ENCODE results near the gene PRKCZ.

GRCh38 chr1:2209400-2210083 lies 159.3 kb downstream of the PRKCZ start:
- TF ChIP-seq, protein P1, sequence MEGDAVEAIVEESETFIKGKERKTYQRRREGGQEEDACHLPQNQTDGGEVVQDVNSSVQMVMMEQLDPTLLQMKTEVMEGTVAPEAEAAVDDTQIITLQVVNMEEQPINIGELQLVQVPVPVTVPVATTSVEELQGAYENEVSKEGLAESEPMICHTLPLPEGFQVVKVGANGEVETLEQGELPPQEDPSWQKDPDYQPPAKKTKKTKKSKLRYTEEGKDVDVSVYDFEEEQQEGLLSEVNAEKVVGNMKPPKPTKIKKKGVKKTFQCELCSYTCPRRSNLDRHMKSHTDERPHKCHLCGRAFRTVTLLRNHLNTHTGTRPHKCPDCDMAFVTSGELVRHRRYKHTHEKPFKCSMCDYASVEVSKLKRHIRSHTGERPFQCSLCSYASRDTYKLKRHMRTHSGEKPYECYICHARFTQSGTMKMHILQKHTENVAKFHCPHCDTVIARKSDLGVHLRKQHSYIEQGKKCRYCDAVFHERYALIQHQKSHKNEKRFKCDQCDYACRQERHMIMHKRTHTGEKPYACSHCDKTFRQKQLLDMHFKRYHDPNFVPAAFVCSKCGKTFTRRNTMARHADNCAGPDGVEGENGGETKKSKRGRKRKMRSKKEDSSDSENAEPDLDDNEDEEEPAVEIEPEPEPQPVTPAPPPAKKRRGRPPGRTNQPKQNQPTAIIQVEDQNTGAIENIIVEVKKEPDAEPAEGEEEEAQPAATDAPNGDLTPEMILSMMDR (IDR thresholded peaks at IDR 0.05) = no peak
- TF ChIP-seq POLR2A (IDR thresholded peaks at IDR 0.05) (no peak), POLR2AphosphoS5 (IDR thresholded peaks at IDR 0.05; ENCODE audit: insufficient read depth in 1 of 2, low read depth in 1 of 2) (no peak)

Data from vagina (tissue), 2 donors.